ENCODE data around the gene OTUD4.
"Not testable (repeated sequence)": the region's sequence is repeated elsewhere in the genome, so short reads cannot be mapped to it uniquely, and the experiment has no call there.

Gene OTUD4

GRCh38 chr4:145183581-145183980 is 3.2 kb upstream of the OTUD4 start:
- Histone ChIP-seq H3K9ac (ENCODE audit: low read length) (no peak overlapping the region), H3K4me2 (ENCODE audit: low read length) (no peak overlapping the region), H3K56ac (ENCODE audit: low read length) (no peak overlapping the region), H3K4me1 (ENCODE audit: control insufficient read depth, low read depth, low read length) (peaks cover 3% of the 10 kb centered on the region), H3K4me3 (ENCODE audit: low read length) (no peak overlapping the region), H4K8ac (ENCODE audit: low read depth, low read length) (no peak overlapping the region), H3K4ac (ENCODE audit: low read depth, low read length) (no peak overlapping the region), H3K36me3 (ENCODE audit: control insufficient read depth, insufficient read depth, low read length) (no peaks in the 10 kb centered on the region), H2BK15ac (replicated peaks; ENCODE audit: low read depth) (no peak overlapping the region), H2BK120ac (ENCODE audit: low read depth, low read length) (no peak overlapping the region), H2AK5ac (ENCODE audit: low read length) (no peak overlapping the region), H3K18ac (ENCODE audit: low read length) (no peak overlapping the region), H3K79me1 (ENCODE audit: low read length) (peaks cover 3% of the 10 kb centered on the region), H3K27me3 (ENCODE audit: insufficient read depth, low read length, poor library complexity) (no peaks in the 10 kb centered on the region), H3K27ac (ENCODE audit: low read depth, low read length) (no peak overlapping the region), H3K23ac (ENCODE audit: low read length) (no peak overlapping the region), H2BK5ac (ENCODE audit: low read length) (no peak overlapping the region), H3K79me2 (ENCODE audit: control insufficient read depth, insufficient read depth, low read length) (peaks cover 9% of the 10 kb centered on the region), H4K5ac (ENCODE audit: low read length) (no peak overlapping the region)
- WGBS (ENCODE audit: extremely low coverage, insufficient coverage, low lambda C conversion rate) = no CpG with 5 or more reads among the region's 2 CpGs
- DNase-seq = no peak

- H3K4me3 ChIP-seq (ENCODE audit: low read length) = no peak overlapping the region
- no peak overlapping the region for H4K5ac ChIP-seq (ENCODE audit: low read length)
- peaks cover 3% of the 10 kb centered on the region for H3K4me1 ChIP-seq (ENCODE audit: control insufficient read depth, low read depth, low read length)
- no CpG with 5 or more reads among the region's 2 CpGs for WGBS (ENCODE audit: extremely low coverage, insufficient coverage, low lambda C conversion rate)
- H3K27me3 ChIP-seq (ENCODE audit: insufficient read depth, low read length, poor library complexity) = no peaks in the 10 kb centered on the region
- no peak overlapping the region for H3K27ac ChIP-seq (ENCODE audit: low read depth, low read length)
- H3K9ac ChIP-seq (ENCODE audit: low read length) = no peak overlapping the region
- H3K4me2 ChIP-seq (ENCODE audit: low read length) = no peak overlapping the region
- H3K4ac ChIP-seq (ENCODE audit: low read depth, low read length) = no peak overlapping the region
- H3K18ac ChIP-seq (ENCODE audit: low read length) = no peak overlapping the region
- H3K79me2 ChIP-seq (ENCODE audit: control insufficient read depth, insufficient read depth, low read length) = peaks cover 14% of the 10 kb centered on the region
- H2AK5ac ChIP-seq (ENCODE audit: low read length) = no peak overlapping the region
- H2BK120ac ChIP-seq (ENCODE audit: low read depth, low read length) = no peak overlapping the region
- no peak overlapping the region for H3K56ac ChIP-seq (ENCODE audit: low read length)
- peaks cover 3% of the 10 kb centered on the region for H3K79me1 ChIP-seq (ENCODE audit: low read length)
- H3K23ac ChIP-seq (ENCODE audit: low read length) = no peak overlapping the region
- no peak overlapping the region for H2BK5ac ChIP-seq (ENCODE audit: low read length)
- no peaks in the 10 kb centered on the region for H3K36me3 ChIP-seq (ENCODE audit: control insufficient read depth, insufficient read depth, low read length)
- no peak overlapping the region for H4K8ac ChIP-seq (ENCODE audit: low read depth, low read length)
- peak; percentile 44 for DNase-seq
- no peak overlapping the region for H2BK15ac ChIP-seq (replicated peaks; ENCODE audit: low read depth)
Measured at GRCh38 chr4:145183023-145183422, 2.6 kb upstream of the OTUD4 start.

GRCh38 chr4:145182222-145182621 is 1.8 kb upstream of the OTUD4 start:
- Histone ChIP-seq H3K4me2 (ENCODE audit: low read length) (no peak overlapping the region), H3K23ac (ENCODE audit: low read length) (no peak overlapping the region), H3K36me3 (ENCODE audit: control insufficient read depth, insufficient read depth, low read length) (no peaks in the 10 kb centered on the region), H4K5ac (ENCODE audit: low read length) (no peak overlapping the region), H2BK5ac (ENCODE audit: low read length) (no peak overlapping the region), H3K4ac (ENCODE audit: low read depth, low read length) (no peak overlapping the region), H3K27ac (ENCODE audit: low read depth, low read length) (no peak overlapping the region), H3K4me1 (ENCODE audit: control insufficient read depth, low read depth, low read length) (peaks cover 3% of the 10 kb centered on the region), H3K4me3 (ENCODE audit: low read length) (no peak overlapping the region), H3K27me3 (ENCODE audit: insufficient read depth, low read length, poor library complexity) (no peaks in the 10 kb centered on the region), H3K79me2 (ENCODE audit: control insufficient read depth, insufficient read depth, low read length) (peaks cover 20% of the 10 kb centered on the region), H2BK120ac (ENCODE audit: low read depth, low read length) (no peak overlapping the region), H3K56ac (ENCODE audit: low read length) (no peak overlapping the region), H2BK15ac (replicated peaks; ENCODE audit: low read depth) (no peak overlapping the region), H3K9ac (ENCODE audit: low read length) (no peak overlapping the region), H2AK5ac (ENCODE audit: low read length) (no peak overlapping the region), H3K79me1 (ENCODE audit: low read length) (peaks cover 3% of the 10 kb centered on the region), H3K18ac (ENCODE audit: low read length) (no peak overlapping the region), H4K8ac (ENCODE audit: low read depth, low read length) (peak overlapping the region; percentile 13)
- no peak for DNase-seq
- WGBS (ENCODE audit: extremely low coverage, insufficient coverage, low lambda C conversion rate) = no CpG with 5 or more reads among the region's 2 CpGs

- Histone ChIP-seq H3K18ac (ENCODE audit: low read length) (peak overlapping the region; percentile 96), H3K79me1 (ENCODE audit: low read length) (peaks cover 6% of the 10 kb centered on the region), H4K8ac (ENCODE audit: low read depth, low read length) (no peak overlapping the region), H3K27ac (ENCODE audit: low read depth, low read length) (peak overlapping the region; percentile 81), H3K4ac (ENCODE audit: low read depth, low read length) (no peak overlapping the region), H2AK5ac (ENCODE audit: low read length) (no peak overlapping the region), H3K79me2 (ENCODE audit: control insufficient read depth, insufficient read depth, low read length) (peaks cover 30% of the 10 kb centered on the region), H3K36me3 (ENCODE audit: control insufficient read depth, insufficient read depth, low read length) (no peaks in the 10 kb centered on the region), H3K56ac (ENCODE audit: low read length) (peak overlapping the region; percentile 91), H3K23ac (ENCODE audit: low read length) (no peak overlapping the region), H2BK5ac (ENCODE audit: low read length) (no peak overlapping the region), H3K4me1 (ENCODE audit: control insufficient read depth, low read depth, low read length) (peaks cover 8% of the 10 kb centered on the region), H3K4me3 (ENCODE audit: low read length) (peak overlapping the region; percentile 62), H2BK15ac (replicated peaks; ENCODE audit: low read depth) (no peak overlapping the region), H4K5ac (ENCODE audit: low read length) (no peak overlapping the region), H3K27me3 (ENCODE audit: insufficient read depth, low read length, poor library complexity) (no peaks in the 10 kb centered on the region), H3K4me2 (ENCODE audit: low read length) (peak overlapping the region; percentile 90), H3K9ac (ENCODE audit: low read length) (peak overlapping the region; percentile 81), H2BK120ac (ENCODE audit: low read depth, low read length) (no peak overlapping the region)
- WGBS (ENCODE audit: extremely low coverage, insufficient coverage, low lambda C conversion rate) = no CpG with 5 or more reads among the region's 7 CpGs
- DNase-seq = no peak
Measured at GRCh38 chr4:145181091-145181501, 707 bp upstream of the OTUD4 start.

GRCh38 chr4:145179861-145180297 is 510 bp downstream of the OTUD4 start:
- H2BK15ac ChIP-seq (replicated peaks; ENCODE audit: low read depth); H3K27me3 ChIP-seq (ENCODE audit: insufficient read depth, low read length, poor library complexity); H2BK120ac ChIP-seq (ENCODE audit: low read depth, low read length); H3K36me3 ChIP-seq (ENCODE audit: control insufficient read depth, insufficient read depth, low read length); H2AK5ac ChIP-seq (ENCODE audit: low read length); H3K4me1 ChIP-seq (ENCODE audit: control insufficient read depth, low read depth, low read length); H3K23ac ChIP-seq (ENCODE audit: low read length); H4K5ac ChIP-seq (ENCODE audit: low read length); H4K8ac ChIP-seq (ENCODE audit: low read depth, low read length); H3K79me1 ChIP-seq (ENCODE audit: low read length); H2BK5ac ChIP-seq (ENCODE audit: low read length); H3K4me2 ChIP-seq (ENCODE audit: low read length): not testable (repeated sequence)
- peak overlapping the region; percentile 84 for H3K4ac ChIP-seq (ENCODE audit: low read depth, low read length)
- DNase-seq = peak; percentile 58
- H3K56ac ChIP-seq (ENCODE audit: low read length) = peak overlapping the region; percentile 96
- H3K27ac ChIP-seq (ENCODE audit: low read depth, low read length) = peak overlapping the region; percentile 93
- peak overlapping the region; percentile 92 for H3K18ac ChIP-seq (ENCODE audit: low read length)
- H3K4me3 ChIP-seq (ENCODE audit: low read length) = peak overlapping the region; percentile 69
- no CpG with 5 or more reads among the region's 57 CpGs for WGBS (ENCODE audit: extremely low coverage, insufficient coverage, low lambda C conversion rate)
- H3K79me2 ChIP-seq (ENCODE audit: control insufficient read depth, insufficient read depth, low read length) = peaks cover 42% of the 10 kb centered on the region
- H3K9ac ChIP-seq (ENCODE audit: low read length) = peak overlapping the region; percentile 95

GRCh38 chr4:145179281-145179860 is 1.0 kb downstream of the OTUD4 start:
- Histone ChIP-seq H3K4me2 (ENCODE audit: low read length) (peak overlapping the region; percentile 97), H3K36me3 (ENCODE audit: control insufficient read depth, insufficient read depth, low read length) (no peaks in the 10 kb centered on the region), H3K23ac (ENCODE audit: low read length) (no peak overlapping the region), H3K18ac (ENCODE audit: low read length) (peak overlapping the region; percentile 92), H2BK120ac (ENCODE audit: low read depth, low read length) (no peak overlapping the region), H3K27me3 (ENCODE audit: insufficient read depth, low read length, poor library complexity) (no peaks in the 10 kb centered on the region), H2AK5ac (ENCODE audit: low read length) (no peak overlapping the region), H3K9ac (ENCODE audit: low read length) (peak overlapping the region; percentile 95), H3K4me3 (ENCODE audit: low read length) (peak overlapping the region; percentile 96), H4K8ac (ENCODE audit: low read depth, low read length) (no peak overlapping the region), H3K4ac (ENCODE audit: low read depth, low read length) (peak overlapping the region; percentile 76), H3K27ac (ENCODE audit: low read depth, low read length) (peak overlapping the region; percentile 93), H3K79me2 (ENCODE audit: control insufficient read depth, insufficient read depth, low read length) (peaks cover 43% of the 10 kb centered on the region), H3K79me1 (ENCODE audit: low read length) (peaks cover 6% of the 10 kb centered on the region), H3K4me1 (ENCODE audit: control insufficient read depth, low read depth, low read length) (peaks cover 8% of the 10 kb centered on the region), H2BK15ac (replicated peaks; ENCODE audit: low read depth) (no peak overlapping the region), H4K5ac (ENCODE audit: low read length) (no peak overlapping the region), H2BK5ac (ENCODE audit: low read length) (no peak overlapping the region), H3K56ac (ENCODE audit: low read length) (peak overlapping the region; percentile 96)
- DNase-seq = peak; percentile 54
- no CpG with 5 or more reads among the region's 36 CpGs for WGBS (ENCODE audit: extremely low coverage, insufficient coverage, low lambda C conversion rate)
